HG02798 (cell line): ENCODE measurements around the gene SBDS.
"Not testable (repeated sequence)": the region's sequence is repeated elsewhere in the genome, so short reads cannot be mapped to it uniquely, and the experiment has no call there.

Experiments used
- ATAC-seq: cut with Tn5 transposase; IDR thresholded peaks from one replicate; pipeline ENCODE4 v1.9.1; 2021; ENCODE audit warnings: mild to moderate bottlenecking; ENCODE audit not compliant: unreplicated experiment, poor library complexity

SBDS gene

DNA sequence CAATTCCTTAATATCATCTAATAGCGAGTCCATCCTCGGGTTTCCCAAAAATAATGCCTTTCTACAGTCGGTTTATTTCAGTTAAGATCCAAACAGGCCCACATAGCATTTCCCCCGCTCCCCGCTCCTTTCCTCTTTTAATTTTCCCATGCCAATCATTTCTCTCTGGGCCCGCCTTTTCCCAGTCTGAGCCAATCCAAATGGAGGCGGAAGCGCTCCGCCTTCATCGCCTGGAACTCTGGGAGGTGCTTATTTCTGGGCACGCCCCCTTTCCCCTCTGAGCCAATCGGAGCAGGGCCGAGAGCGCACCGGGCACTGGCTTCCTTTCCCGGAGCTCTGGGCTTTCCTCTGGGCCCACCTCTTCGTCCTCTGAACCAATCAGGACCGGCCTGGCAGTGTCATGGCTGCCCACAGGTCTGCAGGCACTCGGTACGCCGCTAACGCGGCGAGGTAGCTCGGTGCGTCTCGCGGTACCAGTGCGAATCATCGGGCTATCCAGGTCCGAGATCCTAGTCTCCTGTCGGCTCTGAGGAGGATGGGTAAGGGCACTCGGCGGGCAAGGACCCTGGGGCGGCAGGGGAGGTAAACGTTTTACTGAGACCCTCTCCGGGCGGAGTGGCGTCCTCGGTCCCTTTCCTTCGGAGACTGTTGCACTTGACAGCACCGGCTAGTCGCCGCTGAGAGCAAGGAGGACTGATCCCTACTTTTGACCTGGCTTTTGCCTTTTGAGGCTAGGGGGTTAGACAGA, 1.2 kb upstream of the SBDS start, which contains the start of gene TYW1:
TSS of gene TYW1 (plus strand) at position 390 of the 748 bp plus-strand sequence. CDS start at position 536, 146 bp downstream.
- peak; percentile 90 for ATAC-seq

GRCh38 chr7:66994691-66995049, 716 bp downstream of the SBDS start:
- peak; percentile 24 for ATAC-seq

GRCh38 chr7:66994051-66994450, 1.3 kb downstream of the SBDS start:
- not testable (repeated sequence) for ATAC-seq

DNA sequence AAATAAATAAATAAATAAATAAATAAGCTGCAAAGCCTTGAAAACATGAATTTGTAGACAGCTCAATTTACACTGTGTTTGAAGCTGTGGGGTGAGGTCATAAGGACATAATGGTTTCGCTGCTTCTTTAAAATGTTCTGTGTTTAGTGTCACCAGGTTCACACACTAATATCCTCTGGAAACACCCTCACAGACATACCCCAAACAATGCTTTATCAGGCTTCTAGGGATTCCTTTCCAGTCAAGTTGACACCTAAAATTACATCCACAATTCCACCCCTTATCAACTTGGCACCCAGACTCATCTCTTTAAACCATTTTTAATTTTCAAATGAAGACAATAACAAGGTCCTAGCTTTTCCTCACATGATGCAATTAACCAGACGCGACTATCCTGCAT, 5.8 kb downstream of the SBDS start:
- not testable (repeated sequence) for ATAC-seq

DNA sequence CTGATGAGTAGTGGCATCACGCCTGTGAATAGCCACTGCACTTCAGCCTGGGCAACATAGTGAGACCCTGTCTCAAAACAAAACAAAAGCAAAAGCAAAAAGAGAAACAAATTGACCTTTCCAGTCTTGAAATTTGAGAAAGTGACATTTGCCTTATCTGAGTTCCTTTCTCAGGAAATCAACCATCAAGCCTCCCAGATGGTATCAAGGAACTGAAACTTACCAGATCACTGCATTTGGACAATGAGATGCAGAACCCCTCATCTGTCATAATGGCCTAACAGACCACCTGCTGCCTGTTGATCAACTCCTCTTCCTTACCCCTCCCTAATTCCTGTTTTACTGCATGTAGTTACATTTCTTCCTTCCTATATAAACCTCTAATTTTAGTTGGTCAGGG, 15.1 kb downstream of the SBDS start:
- ATAC-seq: not testable (repeated sequence)

DNA sequence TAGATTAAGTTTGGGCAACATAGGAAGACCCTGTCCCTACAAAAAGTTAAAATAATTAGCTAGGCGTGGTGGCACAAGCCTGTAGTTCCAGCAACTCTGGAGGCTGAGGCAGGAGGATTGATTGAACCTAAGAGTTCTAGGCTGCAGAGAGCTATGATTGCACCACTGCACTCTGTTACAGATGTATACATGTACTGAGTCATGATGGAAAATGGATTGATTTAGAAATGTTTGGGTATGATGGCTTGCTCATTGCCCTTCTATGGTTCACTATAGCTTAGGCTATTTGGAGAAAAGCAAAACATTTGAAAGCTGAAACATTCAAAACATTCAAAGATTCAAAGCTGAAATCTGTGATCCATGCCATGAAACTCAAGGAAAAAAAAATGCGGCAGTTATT, 16.4 kb downstream of the SBDS start:
- not testable (repeated sequence) for ATAC-seq

DNA sequence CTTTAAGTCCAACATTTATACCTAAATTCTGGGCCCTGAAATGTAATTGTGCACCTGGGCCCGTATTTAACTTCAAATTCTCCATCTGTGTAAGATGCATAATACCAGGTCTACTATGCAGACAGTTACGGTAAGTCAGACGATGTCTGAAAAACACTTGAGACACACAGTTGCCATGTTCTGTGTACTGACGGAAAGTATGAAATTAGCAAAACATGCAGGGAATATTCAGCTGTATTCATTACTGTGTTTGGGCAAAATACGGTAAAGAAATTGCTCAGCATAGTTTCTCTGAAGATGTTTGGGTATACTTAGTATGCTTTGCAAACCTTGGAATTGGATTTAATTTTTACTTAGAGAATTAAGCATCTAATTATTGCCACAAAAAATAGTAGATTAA, 17.1 kb downstream of the SBDS start:
- not testable (repeated sequence) for ATAC-seq

GRCh38 chr7:66974986-66975590, 20.3 kb downstream of the SBDS start:
- ATAC-seq: no peak

- ATAC-seq: no peak
Observed at GRCh38 chr7:66970310-66970709, 25.1 kb downstream of the SBDS start.

GRCh38 chr7:66969001-66969400, 26.4 kb downstream of the SBDS start:
- ATAC-seq: not testable (repeated sequence)

- no peak for ATAC-seq
Observed at GRCh38 chr7:66967029-66967428, 28.4 kb downstream of the SBDS start.

DNA sequence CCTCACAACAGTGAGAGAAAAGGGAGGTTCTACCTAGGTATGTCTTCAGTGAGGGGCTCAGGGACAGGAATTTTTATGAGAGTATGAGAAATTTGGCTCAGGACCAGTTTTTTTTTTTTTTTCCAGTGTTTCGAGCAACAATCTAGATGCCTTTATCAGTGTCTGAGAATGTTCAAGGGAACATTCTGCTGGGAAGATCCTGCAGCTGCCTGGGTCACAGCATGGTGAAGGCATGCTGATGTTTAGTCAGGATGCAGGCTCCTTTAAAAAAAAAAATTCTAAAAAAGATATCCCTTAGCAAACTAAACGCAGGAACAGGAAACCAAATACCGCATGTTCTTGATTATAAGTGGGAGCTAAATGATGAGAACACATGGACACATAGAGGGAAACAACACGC, 31.0 kb downstream of the SBDS start:
- ATAC-seq: no peak

- no peak for ATAC-seq
Observed at GRCh38 chr7:66961096-66961495, 34.3 kb downstream of the SBDS start.

DNA sequence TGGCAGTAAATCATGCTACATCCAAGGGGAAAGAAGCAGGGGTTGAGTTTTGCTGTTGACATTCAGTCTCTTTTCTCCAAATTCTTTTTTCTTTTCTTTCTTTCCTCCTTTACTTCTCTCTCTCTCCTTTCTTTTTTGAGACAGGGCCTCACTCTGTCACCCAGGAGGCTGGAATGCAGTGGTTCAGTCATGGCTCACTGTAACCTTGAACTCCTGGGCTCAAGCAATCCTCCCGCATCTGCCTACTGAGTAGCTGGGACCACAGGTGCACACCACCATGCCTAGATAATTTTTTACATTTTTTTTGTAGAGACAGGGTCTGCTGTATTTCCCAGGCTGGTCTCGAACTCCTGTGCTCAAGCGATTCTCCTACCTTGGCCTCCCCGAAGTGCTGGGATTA, 35.2 kb downstream of the SBDS start:
- ATAC-seq: no peak

DNA sequence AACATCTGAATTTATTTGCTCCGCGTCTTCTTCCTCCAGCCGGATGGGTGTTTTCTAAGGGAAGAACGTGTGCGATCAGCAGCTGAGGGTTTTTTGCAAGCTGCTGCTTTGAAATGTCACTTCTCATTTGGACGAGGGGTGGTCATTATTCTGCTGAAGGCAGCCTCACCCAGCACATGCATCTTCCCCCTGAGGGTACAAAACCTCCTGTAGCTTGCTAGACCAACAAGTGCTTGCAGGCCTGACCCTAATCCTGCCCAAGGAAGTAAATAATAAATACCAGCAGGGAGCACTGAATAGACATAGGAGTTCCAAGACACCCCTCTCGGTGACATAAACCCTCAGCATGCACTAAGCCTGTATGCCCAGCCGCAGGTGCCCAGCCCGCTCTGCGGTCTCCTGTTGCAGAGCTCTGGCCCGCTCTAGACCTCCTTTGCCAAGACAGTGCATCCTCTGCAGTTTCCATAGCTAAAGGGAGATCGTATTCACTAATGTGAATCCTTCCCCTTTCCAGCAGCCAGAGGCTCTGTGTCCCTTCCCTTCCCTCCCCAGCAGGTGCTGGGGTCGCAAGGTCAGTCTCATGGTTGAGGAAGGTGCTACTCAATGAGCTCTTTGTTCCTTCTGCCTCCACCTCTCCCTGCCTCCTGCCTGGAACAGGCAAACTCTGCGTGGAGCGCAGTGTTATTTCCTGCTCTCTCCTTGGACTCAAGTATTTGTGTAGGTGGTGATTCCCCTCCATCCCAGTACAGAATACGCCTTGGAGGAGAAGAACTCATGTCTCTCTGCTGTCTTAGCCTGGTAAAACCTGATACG, 36.6 kb downstream of the SBDS start:
- ATAC-seq: no peak

DNA sequence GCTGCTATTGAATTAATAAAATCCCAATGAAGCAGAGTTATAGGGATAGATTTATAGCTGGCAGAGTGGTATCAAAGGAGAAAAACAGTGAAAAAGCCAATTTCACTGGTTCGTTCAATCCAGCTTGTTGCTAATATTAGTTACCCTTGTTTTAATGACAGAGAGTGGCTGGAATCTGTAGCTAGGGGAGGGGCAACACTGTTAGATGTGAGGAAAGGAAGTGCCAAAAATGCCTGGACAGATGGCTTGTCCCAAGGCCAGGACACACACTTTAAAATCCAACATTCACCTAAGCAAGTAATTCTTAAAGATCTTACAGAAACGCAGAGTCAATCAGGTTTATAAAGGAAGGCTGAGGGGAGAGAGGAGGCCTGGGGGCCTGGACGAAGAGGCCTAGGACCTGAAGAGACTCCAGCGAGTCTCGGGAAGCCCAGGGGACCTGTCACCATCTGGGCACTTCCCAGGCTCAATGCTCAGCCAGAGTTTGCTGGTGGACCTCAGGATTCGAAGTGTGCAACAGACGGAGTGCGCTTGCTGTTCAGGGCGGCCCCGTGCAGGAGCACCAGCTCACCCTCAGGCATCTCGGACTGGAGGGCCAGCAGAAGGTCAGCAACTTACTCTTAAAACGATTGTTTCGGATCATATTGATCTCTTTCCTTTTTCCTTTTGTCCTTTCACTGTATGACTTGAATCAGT, 37.6 kb downstream of the SBDS start:
- ATAC-seq: no peak

GRCh38 chr7:66953044-66953427, 42.4 kb downstream of the SBDS start:
- no peak for ATAC-seq

GRCh38 chr7:66952343-66953043, 42.9 kb downstream of the SBDS start:
- no peak for ATAC-seq

- ATAC-seq: no peak
Observed at GRCh38 chr7:66950763-66951162, 44.6 kb downstream of the SBDS start.

DNA sequence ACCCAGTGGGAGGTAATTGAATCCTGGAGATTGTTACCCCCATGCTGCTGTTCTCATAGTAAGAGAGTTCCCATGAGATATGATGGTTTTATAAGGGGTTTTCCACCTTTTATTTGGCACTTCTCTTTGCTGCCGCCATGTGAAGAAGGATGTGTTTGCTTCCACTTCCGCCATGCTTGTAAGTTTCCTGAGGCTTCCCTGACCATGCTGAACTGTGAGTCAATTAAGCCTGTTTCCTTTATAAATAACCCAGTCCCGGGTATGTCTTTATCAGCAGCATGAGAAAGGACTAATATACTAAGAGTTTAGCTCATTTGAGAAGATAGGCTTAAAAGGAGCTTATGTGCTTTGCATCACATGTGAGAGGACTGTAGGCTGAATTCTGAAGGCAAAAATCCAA, 45.1 kb downstream of the SBDS start:
- no peak for ATAC-seq
